Activated CD8-positive, alpha-beta memory T cell treated with anti-CD3 and anti-CD28 coated beads for 48 hours (primary cell): ENCODE data around the gene CNTD1.
"Not testable (repeated sequence)": the region's sequence is repeated elsewhere in the genome, so short reads cannot be mapped to it uniquely, and the experiment has no call there.

Experiments used
- DNase-seq, 3 experiments: peaks; one replicate each; pipeline ENCODE4 v3.0.0-alpha.2; 2020; ENCODE audit warnings: low read depth in 2 of 3, low spot score in 2 of 3

CNTD1 gene

GRCh38 chr17:42844761-42845555 lies 46.3 kb downstream of the CNTD1 start:
- no peak for DNase-seq

- no peak for DNase-seq
These were observed 46.9 kb downstream of the CNTD1 start for GRCh38 chr17:42845556-42845917.

GRCh38 chr17:42845918-42846593 lies 47.4 kb downstream of the CNTD1 start:
- peak in 1 of 3 experiments; percentile 24 for DNase-seq

- DNase-seq: no peak
These were observed 48.1 kb downstream of the CNTD1 start for GRCh38 chr17:42846594-42847280.

GRCh38 chr17:42848093-42848492 lies 49.4 kb downstream of the CNTD1 start:
- no peak for DNase-seq

- no peak for DNase-seq
These were observed 50.4 kb downstream of the CNTD1 start for GRCh38 chr17:42849031-42849430.

- DNase-seq: no peak
These were observed 51.0 kb downstream of the CNTD1 start for GRCh38 chr17:42849451-42850181.

GRCh38 chr17:42850954-42851353 lies 52.3 kb downstream of the CNTD1 start, which contains the start of gene AOC3:
AOC3 (plus strand) TSS chr17:42851199; CDS start chr17:42851344, 145 bp downstream.
- no peak for DNase-seq

- DNase-seq: not testable (repeated sequence)
These were observed 52.9 kb downstream of the CNTD1 start for GRCh38 chr17:42851371-42852240.

- no peak for DNase-seq
These were observed 53.7 kb downstream of the CNTD1 start for GRCh38 chr17:42852351-42852750.

GRCh38 chr17:42853004-42853403 lies 54.3 kb downstream of the CNTD1 start:
- no peak for DNase-seq

- DNase-seq: no peak
These were observed 54.9 kb downstream of the CNTD1 start for GRCh38 chr17:42853597-42853967.

- no peak for DNase-seq
These were observed 55.5 kb downstream of the CNTD1 start for GRCh38 chr17:42853968-42854790.

- no peak for DNase-seq
These were observed 56.5 kb downstream of the CNTD1 start for GRCh38 chr17:42855048-42855596.

GRCh38 chr17:42856093-42856492 lies 57.4 kb downstream of the CNTD1 start:
- not testable (repeated sequence) for DNase-seq

- DNase-seq: not testable (repeated sequence)
These were observed 57.9 kb downstream of the CNTD1 start for GRCh38 chr17:42856516-42856915.

GRCh38 chr17:42857389-42857788 lies 58.7 kb downstream of the CNTD1 start:
- no peak for DNase-seq
